H9 (cell line): ENCODE results near the gene FOSL2. TPM values are rescaled to one million over a fixed set of nuclear protein-coding genes. Genes with fewer than 3 reads are reported as not detected.

Experiments used
- DNase-seq: peaks from one replicate; pipeline ENCODE4 v3.0.0-alpha.2; 2017
- H2AFZ ChIP-seq: one replicate; pipeline ENCODE4 v1.6.1; 2013; ENCODE audit warnings: mild to moderate bottlenecking, low read length, control low read depth, moderate library complexity
- H2AK5ac ChIP-seq: 2 replicates; pipeline ENCODE4 v1.6.1; 2013; ENCODE audit warnings: low read length, control low read depth, mixed read lengths; ENCODE audit not compliant: insufficient read length
- H2BK120ac ChIP-seq: one replicate; pipeline ENCODE4 v1.6.1; 2013; ENCODE audit warnings: low read depth, mild to moderate bottlenecking, low read length, control low read depth, inconsistent platforms; ENCODE audit not compliant: poor library complexity, severe bottlenecking
- H2BK12ac ChIP-seq: 2 replicates; pipeline ENCODE4 v1.6.1; 2013; ENCODE audit warnings: low read length, control low read depth, mixed read lengths, low read depth; ENCODE audit not compliant: insufficient read length
- H2BK15ac ChIP-seq: 2 replicates; pipeline ENCODE4 v1.6.1; 2013; ENCODE audit warnings: low read depth, low read length, control low read depth
- H2BK20ac ChIP-seq: one replicate; pipeline ENCODE4 v1.6.1; 2013; ENCODE audit warnings: low read depth, mild to moderate bottlenecking, low read length, control low read depth, inconsistent platforms; ENCODE audit not compliant: poor library complexity, severe bottlenecking
- H2BK5ac ChIP-seq: 2 replicates; pipeline ENCODE4 v1.6.1; 2013; ENCODE audit warnings: low read length, control low read depth, mixed read lengths; ENCODE audit not compliant: insufficient read length
- H3K14ac ChIP-seq: 2 replicates; pipeline ENCODE4 v1.6.1; 2013; ENCODE audit warnings: low read length, control low read depth; ENCODE audit not compliant: insufficient read depth
- H3K18ac ChIP-seq: 2 replicates; pipeline ENCODE4 v1.6.1; 2013; ENCODE audit warnings: low read depth, mild to moderate bottlenecking, mixed read lengths, low read length, control low read depth; ENCODE audit not compliant: insufficient read length
- H3K23ac ChIP-seq: 2 replicates; pipeline ENCODE4 v1.6.1; 2013; ENCODE audit warnings: low read length, control low read depth, mixed read lengths, low read depth; ENCODE audit not compliant: insufficient read length
- H3K23me2 ChIP-seq: 2 replicates; pipeline ENCODE4 v1.6.1; 2013; ENCODE audit warnings: low read depth, mild to moderate bottlenecking, mixed read lengths, low read length, control low read depth; ENCODE audit not compliant: insufficient read length, poor library complexity, severe bottlenecking
- H3K27ac ChIP-seq: 2 replicates; pipeline ENCODE4 v1.5.1; 2013; ENCODE audit warnings: low read length, control low read depth, mixed read lengths, low read depth; ENCODE audit not compliant: insufficient read length
- H3K27me3 ChIP-seq: 2 replicates; pipeline ENCODE4 v1.6.1; 2013; ENCODE audit warnings: low read length, control low read depth, inconsistent platforms; ENCODE audit not compliant: insufficient read depth
- H3K4ac ChIP-seq: 2 replicates; pipeline ENCODE4 v1.6.1; 2013; ENCODE audit warnings: low read depth, mild to moderate bottlenecking, control low read depth, inconsistent platforms, low read length, moderate library complexity
- H3K4me1 ChIP-seq: 2 replicates; pipeline ENCODE4 v1.6.1; 2013; ENCODE audit warnings: low read length, control low read depth, inconsistent platforms; ENCODE audit not compliant: insufficient read depth
- H3K4me2 ChIP-seq: 2 replicates; pipeline ENCODE4 v1.6.1; 2013; ENCODE audit warnings: low read length, control low read depth, mixed read lengths; ENCODE audit not compliant: insufficient read length, insufficient read depth
- H3K56ac ChIP-seq: 2 replicates; pipeline ENCODE4 v1.6.1; 2013; ENCODE audit warnings: low read depth, mild to moderate bottlenecking, mixed read lengths, low read length, control low read depth; ENCODE audit not compliant: insufficient read length
- H3K79me1 ChIP-seq: 2 replicates; pipeline ENCODE4 v1.6.1; 2013; ENCODE audit warnings: low read depth, mild to moderate bottlenecking, moderate library complexity, low read length, control low read depth, inconsistent platforms; ENCODE audit not compliant: insufficient read depth, poor library complexity, severe bottlenecking
- H3K79me2 ChIP-seq: 2 replicates; pipeline ENCODE4 v1.6.1; 2013; ENCODE audit warnings: low read length, control low read depth, inconsistent platforms; ENCODE audit not compliant: insufficient read depth
- H3K9ac ChIP-seq: 2 replicates; pipeline ENCODE4 v1.6.1; 2013; ENCODE audit warnings: low read length, control low read depth, mixed read lengths; ENCODE audit not compliant: insufficient read length; ENCODE audit errors: extremely low read depth
- H3K9me3 ChIP-seq: one replicate; pipeline ENCODE4 v1.6.1; 2013; ENCODE audit warnings: low read depth, low read length, inconsistent platforms; ENCODE audit not compliant: control insufficient read depth
- H3T11ph ChIP-seq: one replicate; pipeline ENCODE4 v1.6.1; 2013; ENCODE audit warnings: mild to moderate bottlenecking, low read length, control low read depth, inconsistent platforms
- H4K20me1 ChIP-seq: one replicate; pipeline ENCODE4 v1.6.1; 2013; ENCODE audit not compliant: control insufficient read depth, insufficient read length, insufficient read depth
- H4K5ac ChIP-seq: 2 replicates; pipeline ENCODE4 v1.6.1; 2013; ENCODE audit warnings: low read depth, mild to moderate bottlenecking, mixed read lengths, low read length, control low read depth; ENCODE audit not compliant: insufficient read length
- H4K8ac ChIP-seq: replicated peaks from 2 replicates; pipeline ENCODE4 v1.6.1; 2013; ENCODE audit warnings: low read length, control low read depth, mixed read lengths, low read depth; ENCODE audit not compliant: insufficient read length
- H4K91ac ChIP-seq: 2 replicates; pipeline ENCODE4 v1.6.1; 2013; ENCODE audit warnings: low read depth, mild to moderate bottlenecking, moderate library complexity, mixed read lengths, low read length, control low read depth; ENCODE audit not compliant: insufficient read length
- H3K27ac Mint-ChIP-seq, 3 experiments: 2 replicates in 2 of 3; 3 replicates in 1 of 3; pipeline ENCODE4 v1.8.0; 2020 to 2021; ENCODE audit warnings: mixed read lengths in 3 of 3, mild to moderate bottlenecking in 1 of 3, moderate library complexity in 1 of 3
- H3K27me3 Mint-ChIP-seq: 2 replicates; pipeline ENCODE4 v1.8.0; 2021; ENCODE audit warnings: low read depth, mild to moderate bottlenecking, moderate library complexity, mixed read lengths
- H3K36me3 Mint-ChIP-seq, 3 experiments: 2 replicates in 2 of 3; 3 replicates in 1 of 3; pipeline ENCODE4 v1.8.0; 2020 to 2021; ENCODE audit warnings: low read depth in 3 of 3, mixed read lengths in 3 of 3; ENCODE audit not compliant: insufficient read depth in 1 of 3
- H3K4me1 Mint-ChIP-seq, 2 experiments: 2 replicates each; pipeline ENCODE4 v1.8.0; 2020; ENCODE audit warnings: mixed read lengths in 2 of 2
- H3K4me3 Mint-ChIP-seq, 2 experiments: 2 replicates in 1 of 2; 3 replicates in 1 of 2; pipeline ENCODE4 v1.8.0; 2020 to 2021; ENCODE audit warnings: mild to moderate bottlenecking in 2 of 2, mixed read lengths in 2 of 2, moderate library complexity in 1 of 2
- H3K9me3 Mint-ChIP-seq, 2 experiments: 2 replicates in 1 of 2; 3 replicates in 1 of 2; pipeline ENCODE4 v1.8.0; 2020; ENCODE audit warnings: mild to moderate bottlenecking in 2 of 2, mixed read lengths in 2 of 2, moderate library complexity in 1 of 2
- WGBS: extraction: QIAGEN DNeasy Blood & Tissue Kit; methylation state at CpG from one replicate; pipeline ENCODE4 v1.1.7; 2013; ENCODE audit warnings: missing lambda C conversion rate, low lambda C conversion rate, mixed read lengths; ENCODE audit not compliant: insufficient read length; ENCODE audit errors: extremely low coverage; 5-methylcytosine and 5-hydroxymethylcytosine counted together
- total RNA-seq: library from RNA; stranded (reverse); gene quantifications from 2 replicates; pipeline ENCODE4 v1.2.1, GENCODE V29; 2021
- TF ChIP-seq, protein P1 (sequence below): fragments of 200-600 bp; sonication (generic); conservative IDR thresholded peaks from 3 replicates; pipeline ENCODE4 v1.8.0; 2021; ENCODE audit warnings: antibody characterized with exemption, mild to moderate bottlenecking

FOSL2 gene
- total RNA-seq, 1 experiment from 2014 or later = 7.4 TPM

DNA sequence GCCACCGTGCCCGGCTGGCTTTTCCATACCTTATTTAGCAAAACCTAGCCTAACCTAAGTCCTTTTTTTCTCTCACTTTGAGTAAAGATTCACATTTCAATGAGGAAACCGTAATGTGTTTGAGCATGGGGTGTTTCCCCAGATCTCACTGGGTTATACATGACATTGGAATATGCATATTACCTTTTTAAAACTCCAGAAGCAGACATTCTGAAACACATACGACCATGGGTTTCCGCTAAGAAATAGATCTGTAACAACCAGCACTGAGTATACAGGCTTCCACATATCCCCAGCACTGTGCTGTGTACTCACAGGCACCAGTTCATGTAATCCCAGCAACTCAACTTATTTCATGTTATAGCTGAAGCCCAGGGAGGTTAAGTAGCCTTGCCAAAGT is 41.0 kb upstream of the FOSL2 start:
- Mint-ChIP-seq H3K9me3 (no peaks in the 10 kb centered on the region), H3K27me3 (no peaks in the 10 kb centered on the region; the same call in 1 of the 2 replicates), H3K4me1 (peaks cover 5 to 12% of the 10 kb centered on the region in 2 experiments; a peak in 3 of 4 replicates), H3K36me3 (no peaks in the 10 kb centered on the region; a peak in 1 of 7 replicates), H3K27ac (no peak overlapping the region; a peak in 1 of 7 replicates), H3K4me3 (no peak overlapping the region)
- no CpG with 5 or more reads among the region's 5 CpGs for WGBS
- H3T11ph ChIP-seq = no peak overlapping the region
- H2AFZ ChIP-seq = no peak overlapping the region
- no peak overlapping the region for H4K91ac ChIP-seq
- TF ChIP-seq, protein P1, sequence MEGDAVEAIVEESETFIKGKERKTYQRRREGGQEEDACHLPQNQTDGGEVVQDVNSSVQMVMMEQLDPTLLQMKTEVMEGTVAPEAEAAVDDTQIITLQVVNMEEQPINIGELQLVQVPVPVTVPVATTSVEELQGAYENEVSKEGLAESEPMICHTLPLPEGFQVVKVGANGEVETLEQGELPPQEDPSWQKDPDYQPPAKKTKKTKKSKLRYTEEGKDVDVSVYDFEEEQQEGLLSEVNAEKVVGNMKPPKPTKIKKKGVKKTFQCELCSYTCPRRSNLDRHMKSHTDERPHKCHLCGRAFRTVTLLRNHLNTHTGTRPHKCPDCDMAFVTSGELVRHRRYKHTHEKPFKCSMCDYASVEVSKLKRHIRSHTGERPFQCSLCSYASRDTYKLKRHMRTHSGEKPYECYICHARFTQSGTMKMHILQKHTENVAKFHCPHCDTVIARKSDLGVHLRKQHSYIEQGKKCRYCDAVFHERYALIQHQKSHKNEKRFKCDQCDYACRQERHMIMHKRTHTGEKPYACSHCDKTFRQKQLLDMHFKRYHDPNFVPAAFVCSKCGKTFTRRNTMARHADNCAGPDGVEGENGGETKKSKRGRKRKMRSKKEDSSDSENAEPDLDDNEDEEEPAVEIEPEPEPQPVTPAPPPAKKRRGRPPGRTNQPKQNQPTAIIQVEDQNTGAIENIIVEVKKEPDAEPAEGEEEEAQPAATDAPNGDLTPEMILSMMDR = no peak
- H3K9me3 ChIP-seq = no peaks in the 10 kb centered on the region
- no peaks in the 10 kb centered on the region for H3K23me2 ChIP-seq
- H4K8ac ChIP-seq = no peak overlapping the region
- no peak overlapping the region for H2BK12ac ChIP-seq
- H4K5ac ChIP-seq = no peak overlapping the region
- H3K4ac ChIP-seq = no peak overlapping the region
- H3K27ac ChIP-seq = no peak overlapping the region
- no peak overlapping the region for H3K9ac ChIP-seq
- H2BK5ac ChIP-seq = no peak overlapping the region
- H3K18ac ChIP-seq = no peak overlapping the region
- H3K4me1 ChIP-seq = no peaks in the 10 kb centered on the region
- H2AK5ac ChIP-seq = no peak overlapping the region
- no peak overlapping the region for H3K23ac ChIP-seq
- no peaks in the 10 kb centered on the region for H3K79me2 ChIP-seq
- no peaks in the 10 kb centered on the region for H3K27me3 ChIP-seq
- no peak overlapping the region for H2BK15ac ChIP-seq
- DNase-seq = no peak
- H3K79me1 ChIP-seq = no peaks in the 10 kb centered on the region
- no peak overlapping the region for H2BK120ac ChIP-seq
- no peak overlapping the region for H3K14ac ChIP-seq
- H3K4me2 ChIP-seq = no peak overlapping the region
- H4K20me1 ChIP-seq = no peaks in the 10 kb centered on the region
- no peak overlapping the region for H3K56ac ChIP-seq
- no peak overlapping the region for H2BK20ac ChIP-seq
